Erythroblast (primary cell): ENCODE data around the gene SRF.

Experiments used
- DNase-seq, 2 experiments: peaks; one replicate each; lab custom pipeline; 2025; lab: John Stamatoyannopoulos, UW
- GATA1 ChIP-seq: IDR thresholded peaks from 2 replicates; pipeline ENCODE4 v1.6.1; 2011; ENCODE audit warnings: low read depth, mild to moderate bottlenecking, control low read depth, low read length, moderate library complexity
- POLR2A ChIP-seq: IDR thresholded peaks from 2 replicates; pipeline ENCODE4 v1.6.1; 2011; ENCODE audit warnings: mild to moderate bottlenecking, low read length

SRF gene

DNA sequence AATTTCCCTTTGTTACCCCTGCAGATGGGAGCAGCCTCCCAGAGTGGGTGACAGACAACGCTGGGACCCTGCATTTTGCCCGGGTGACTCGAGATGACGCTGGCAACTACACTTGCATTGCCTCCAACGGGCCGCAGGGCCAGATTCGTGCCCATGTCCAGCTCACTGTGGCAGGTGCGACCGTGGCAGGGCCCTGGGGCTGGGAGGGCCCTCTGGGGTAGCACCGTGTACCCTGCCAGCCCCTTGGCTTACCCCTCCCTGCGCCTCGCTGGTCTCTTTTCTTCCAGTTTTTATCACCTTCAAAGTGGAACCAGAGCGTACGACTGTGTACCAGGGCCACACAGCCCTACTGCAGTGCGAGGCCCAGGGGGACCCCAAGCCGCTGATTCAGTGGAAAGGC, 29.4 kb upstream of the SRF start:
- no peak for DNase-seq
- TF ChIP-seq POLR2A = no peak
- TF ChIP-seq GATA1 = no peak

DNA sequence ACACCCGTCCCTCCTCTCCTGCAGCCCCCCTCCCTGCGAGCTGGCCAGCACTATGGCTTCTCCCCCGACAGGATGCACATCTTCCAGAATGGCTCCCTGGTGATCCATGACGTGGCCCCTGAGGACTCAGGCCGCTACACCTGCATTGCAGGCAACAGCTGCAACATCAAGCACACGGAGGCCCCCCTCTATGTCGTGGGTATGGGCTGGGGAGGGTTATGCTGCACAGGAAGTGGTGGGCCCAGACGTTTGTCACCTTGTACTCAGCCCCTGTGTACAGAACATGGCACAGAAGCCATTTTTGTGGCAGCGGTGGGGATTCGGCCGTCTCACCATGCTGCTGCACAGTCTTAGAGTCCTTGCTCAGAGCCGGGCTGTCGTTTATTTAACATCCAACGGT, 29.0 kb upstream of the SRF start:
- DNase-seq = no peak
- TF ChIP-seq POLR2A (no peak), GATA1 (no peak)

DNA sequence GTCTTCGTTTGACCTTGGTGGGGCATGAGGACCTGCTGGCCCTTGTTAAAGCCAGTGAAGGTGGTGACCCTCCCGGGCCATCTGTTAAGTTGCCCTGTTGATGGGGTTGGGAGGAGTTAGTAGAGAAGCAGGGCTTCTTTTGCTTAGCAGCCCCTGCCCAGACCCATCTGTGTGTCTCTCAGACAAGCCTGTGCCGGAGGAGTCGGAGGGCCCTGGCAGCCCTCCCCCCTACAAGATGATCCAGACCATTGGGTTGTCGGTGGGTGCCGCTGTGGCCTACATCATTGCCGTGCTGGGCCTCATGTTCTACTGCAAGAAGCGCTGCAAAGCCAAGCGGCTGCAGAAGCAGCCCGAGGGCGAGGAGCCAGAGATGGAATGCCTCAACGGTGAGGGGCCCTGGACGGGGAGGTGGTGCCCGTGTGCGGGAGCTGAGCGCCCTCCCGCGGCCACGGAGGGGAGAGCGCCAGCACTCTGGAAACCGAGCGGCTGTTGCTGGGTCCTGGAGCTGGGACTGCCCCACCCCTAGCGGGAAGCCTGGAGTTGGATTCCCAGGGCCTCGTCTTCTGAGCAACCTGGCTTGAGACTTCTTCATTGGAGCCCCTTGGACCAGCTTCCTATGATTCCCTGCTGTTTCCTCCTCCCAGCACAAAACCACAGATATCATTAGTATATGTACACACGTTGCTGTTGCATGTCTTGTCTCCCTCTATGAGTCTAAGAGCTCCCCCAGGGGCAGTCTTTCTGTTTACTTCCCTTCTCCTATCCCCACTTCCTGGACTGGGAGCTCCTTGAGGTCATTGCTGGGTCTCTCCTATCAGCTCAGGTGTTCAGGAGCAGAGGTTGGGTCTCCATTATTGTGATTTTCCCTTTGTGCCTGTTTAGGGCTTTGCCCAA, 27.6 kb upstream of the SRF start:
- no peak for TF ChIP-seq POLR2A
- peak; percentile 77 to 87 for DNase-seq

DNA sequence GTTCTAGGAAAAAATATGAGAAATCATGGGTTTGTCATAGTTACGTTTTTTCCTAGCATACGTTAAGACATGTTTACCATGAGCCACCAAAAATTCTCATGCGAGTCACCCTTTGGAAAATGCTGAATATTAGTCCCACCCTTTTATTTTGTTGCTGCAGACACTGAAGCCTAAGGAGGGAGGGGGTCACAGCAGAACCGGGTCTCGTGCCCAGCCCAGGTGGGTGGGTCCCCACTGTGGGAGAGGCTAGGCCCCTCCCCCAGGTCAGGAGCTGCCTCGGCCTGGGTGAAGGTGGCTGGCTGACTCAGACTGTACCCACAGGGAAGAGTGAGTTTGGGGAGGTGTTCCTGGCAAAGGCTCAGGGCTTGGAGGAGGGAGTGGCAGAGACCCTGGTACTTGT, 26.2 kb upstream of the SRF start:
- peak in 1 of 2 experiments; percentile 13 for DNase-seq

DNA sequence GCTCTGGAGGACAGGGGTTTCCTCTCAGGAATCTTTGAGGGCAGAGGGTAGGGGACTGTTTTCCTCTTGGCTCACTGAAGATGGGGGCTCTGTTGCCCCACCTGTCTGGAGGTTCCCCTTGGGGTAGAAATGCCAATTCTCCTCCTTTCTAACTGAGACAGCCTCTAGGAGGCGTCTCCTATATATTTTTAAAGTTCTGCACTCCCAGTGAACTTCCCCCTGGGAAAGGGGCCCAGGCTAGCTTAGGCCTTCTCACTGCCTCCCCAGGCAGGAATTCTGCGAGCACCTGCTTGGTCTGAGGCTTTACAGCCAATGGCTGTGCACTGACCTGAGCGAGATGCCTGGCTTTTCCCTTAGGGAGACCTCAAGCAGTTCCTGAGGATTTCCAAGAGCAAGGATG, 24.8 kb upstream of the SRF start:
- DNase-seq = no peak

More for the DNA sequence above, 26.2 kb upstream of the SRF start:
- TF ChIP-seq GATA1 = no peak
- no peak for TF ChIP-seq POLR2A

DNA sequence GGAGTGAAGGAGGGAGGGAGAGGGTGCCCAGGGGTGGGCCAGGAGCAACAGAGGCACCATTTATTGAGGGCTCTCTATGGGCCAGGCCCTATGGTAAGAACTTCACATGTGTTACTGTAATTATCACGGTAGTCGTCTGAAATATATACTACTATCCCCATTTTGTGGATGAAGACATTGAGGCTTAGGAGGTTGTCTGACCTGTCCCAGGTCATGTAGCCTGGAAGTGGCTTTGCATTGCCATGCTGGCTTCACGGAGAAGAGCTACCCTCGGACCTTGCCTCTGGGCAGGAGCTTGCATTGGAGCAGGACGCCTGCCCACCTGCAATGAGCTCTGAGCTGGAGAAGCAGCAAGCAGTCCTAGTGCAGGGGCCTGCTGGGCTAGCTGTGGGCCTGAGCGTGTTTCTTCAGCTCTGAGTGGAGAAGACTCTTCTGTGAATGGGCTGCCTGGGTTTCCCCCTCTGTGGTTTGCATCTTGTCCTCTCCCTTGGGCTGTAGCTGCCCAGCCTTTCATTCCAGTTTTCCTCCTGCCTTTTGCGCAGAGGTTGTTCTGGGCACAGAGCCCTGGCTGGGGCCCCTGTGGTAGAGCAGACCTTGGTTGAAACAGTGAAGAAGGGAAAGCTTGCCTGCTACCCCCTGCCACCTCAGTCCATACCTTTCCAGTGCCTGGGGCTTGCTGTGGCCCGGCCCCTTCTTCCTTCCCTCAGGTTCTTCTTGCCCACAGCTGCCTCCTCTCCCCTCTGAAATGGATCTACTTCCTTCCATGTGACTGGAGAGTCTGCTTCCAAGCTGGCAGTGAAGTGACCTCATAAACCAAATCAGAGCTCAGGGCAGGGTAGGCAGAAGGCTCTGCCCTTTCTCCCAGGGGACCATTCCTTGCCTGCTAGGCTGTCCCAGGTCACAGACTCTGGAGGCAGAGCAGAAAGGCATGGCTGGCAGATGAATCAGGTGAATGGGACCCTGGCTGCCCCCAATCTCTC, 24.1 kb upstream of the SRF start:
- no peak for TF ChIP-seq GATA1
- TF ChIP-seq POLR2A = no peak
- no peak for DNase-seq

More for the DNA sequence above, 24.8 kb upstream of the SRF start:
- no peak for TF ChIP-seq POLR2A
- no peak for TF ChIP-seq GATA1

DNA sequence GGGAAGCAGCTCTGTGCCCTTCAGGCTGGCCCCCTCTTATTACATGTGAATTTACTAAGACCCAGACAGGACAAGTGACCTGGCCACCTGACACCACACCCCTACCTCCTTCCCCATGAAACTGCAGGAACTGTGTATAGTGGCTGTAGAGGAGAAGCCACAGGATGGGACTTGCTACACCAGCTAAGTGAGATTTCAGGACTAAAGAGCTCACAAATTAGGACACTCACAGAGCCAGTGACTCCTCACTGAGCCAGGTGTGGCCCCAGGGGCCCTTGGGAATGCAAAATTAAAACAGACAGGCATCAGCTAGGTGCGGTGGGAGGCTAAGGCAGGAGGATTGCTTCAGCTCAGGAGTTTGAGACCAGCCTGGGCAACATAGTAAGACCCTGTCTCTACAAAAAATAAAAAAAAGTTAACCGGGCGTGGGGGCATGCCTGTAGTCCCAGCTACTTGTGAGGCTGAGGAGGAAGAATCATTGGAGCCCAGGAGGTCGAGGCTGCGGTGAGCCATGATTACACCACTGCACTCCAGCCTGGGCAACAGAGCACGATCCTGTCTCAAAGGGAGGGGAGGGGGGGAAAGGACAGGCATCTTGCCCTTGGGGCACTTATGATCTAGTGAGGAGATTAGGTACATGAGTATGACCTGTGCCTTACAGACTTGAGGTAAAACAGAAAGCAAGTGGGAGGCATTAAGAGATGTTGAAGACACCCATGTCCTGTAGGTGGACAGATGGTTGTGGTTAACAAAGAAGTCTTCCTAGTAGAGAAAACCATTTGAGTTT, 23.2 kb upstream of the SRF start:
- TF ChIP-seq GATA1 (no peak), POLR2A (no peak)
- DNase-seq = no peak

DNA sequence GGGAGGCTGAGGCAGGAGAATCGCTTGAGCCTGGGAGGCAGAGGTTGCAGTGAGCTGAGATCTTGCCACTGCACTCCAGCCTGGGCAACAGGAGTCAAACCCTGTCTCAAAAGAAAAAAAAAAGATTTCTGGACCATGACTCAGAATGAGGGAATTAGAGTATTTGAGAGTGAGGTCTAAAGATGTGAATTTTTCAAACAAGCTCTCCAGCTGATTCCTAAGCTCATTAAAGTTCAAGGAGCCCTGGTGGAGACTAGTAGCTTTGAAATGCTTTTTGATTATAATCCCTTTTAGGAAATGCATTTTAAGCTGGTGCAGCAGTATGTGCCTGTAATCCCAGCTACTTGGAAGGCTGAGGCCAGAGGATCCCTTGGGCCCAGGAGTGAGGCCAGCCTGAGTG, 21.8 kb upstream of the SRF start:
- TF ChIP-seq GATA1 (no peak), POLR2A (no peak)
- DNase-seq = no peak

DNA sequence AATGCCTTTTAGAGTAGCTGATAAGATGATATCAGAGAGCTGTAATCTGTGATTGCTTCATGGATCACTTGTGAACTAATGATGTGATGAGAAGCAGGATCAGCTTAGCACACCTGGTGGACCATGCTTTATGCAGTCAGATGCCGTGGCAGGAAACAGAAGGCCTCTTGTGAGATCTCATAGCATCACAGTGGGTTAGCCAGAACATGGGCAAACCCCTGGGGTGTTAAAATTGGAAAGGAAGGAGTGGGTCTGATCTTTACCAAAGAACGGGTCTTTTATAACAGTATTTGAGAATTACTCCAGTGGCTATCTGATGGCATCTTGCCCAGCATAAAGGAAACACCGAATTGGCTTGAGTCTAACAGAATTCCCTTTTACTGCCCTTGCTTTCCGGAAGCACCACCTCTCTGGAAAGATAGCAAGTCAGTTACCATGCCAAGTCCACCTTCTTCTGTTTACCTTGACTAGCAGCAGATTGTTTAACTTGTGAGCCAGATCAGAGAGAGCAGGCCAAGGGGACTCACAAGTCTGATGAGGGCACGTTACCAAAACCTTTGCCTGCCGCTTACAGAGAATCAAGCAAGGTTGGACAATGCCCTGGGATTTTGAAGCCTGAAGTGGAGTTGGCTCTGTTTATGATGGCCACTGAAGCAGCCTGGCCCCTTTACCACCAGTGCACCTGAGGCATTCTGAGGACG, 20.9 kb upstream of the SRF start:
- TF ChIP-seq POLR2A (no peak), GATA1 (no peak)
- no peak for DNase-seq

DNA sequence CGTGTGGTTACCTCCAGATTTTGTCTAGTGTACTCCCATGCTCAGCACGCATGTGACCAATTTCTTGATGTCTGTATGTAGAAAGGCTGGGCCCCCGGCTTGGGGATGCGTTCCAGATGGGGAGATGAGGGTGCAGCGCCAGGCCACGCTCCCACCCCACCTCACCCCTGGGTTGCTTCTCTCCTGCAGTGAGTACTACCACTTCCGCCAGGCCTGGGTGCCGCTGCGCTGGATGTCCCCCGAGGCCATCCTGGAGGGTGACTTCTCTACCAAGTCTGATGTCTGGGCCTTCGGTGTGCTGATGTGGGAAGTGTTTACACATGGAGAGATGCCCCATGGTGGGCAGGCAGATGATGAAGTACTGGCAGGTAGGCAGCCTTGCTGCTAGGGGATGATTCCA, 11.5 kb upstream of the SRF start:
- TF ChIP-seq GATA1 = no peak
- no peak for TF ChIP-seq POLR2A
- no peak for DNase-seq

DNA sequence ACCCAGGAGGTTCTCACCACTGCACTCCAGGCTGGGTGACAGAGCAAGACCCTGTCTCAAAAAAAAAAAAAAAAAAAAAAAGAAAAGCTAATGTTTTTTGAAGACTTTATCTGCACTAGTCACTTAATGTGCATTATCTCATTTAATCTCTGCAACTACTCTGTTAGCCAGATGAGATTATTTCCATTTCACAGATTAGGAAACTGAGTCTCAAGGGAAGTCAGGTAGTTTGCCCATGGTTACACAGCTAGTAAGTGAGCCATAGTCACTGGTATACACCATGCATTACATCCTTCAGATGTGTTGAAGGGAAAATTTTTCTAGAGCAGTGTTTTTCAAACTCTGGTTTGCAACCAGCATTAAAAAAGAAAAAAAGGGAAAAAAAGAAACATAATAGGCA, 7.2 kb upstream of the SRF start:
- TF ChIP-seq POLR2A (no peak), GATA1 (no peak)
- no peak for DNase-seq

DNA sequence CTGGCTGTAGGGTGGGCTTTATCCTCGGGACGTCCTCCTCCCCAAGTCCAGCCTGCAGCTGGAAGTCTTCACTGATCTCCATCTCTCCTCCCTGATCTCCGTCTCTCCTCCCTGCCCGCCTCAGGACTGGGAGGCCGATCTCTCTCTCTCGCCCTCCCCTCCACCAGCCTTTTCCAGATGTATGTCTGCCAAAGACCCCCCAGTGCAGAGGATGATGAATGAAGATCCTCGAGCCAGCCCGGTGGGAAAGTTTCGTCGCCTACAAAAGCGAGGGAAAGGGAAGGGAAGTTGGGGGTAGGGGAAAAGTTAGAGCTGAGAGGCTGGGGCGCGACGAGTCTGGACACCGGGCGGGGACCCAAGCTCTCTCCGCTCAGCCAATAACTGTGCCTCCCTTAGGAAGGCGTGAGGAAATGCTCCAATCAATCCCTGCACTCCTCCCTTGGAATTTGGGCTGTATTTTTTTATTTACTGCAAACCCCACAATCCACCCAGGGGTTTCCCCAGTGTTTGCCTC, 595 bp upstream of the SRF start:
- no peak for DNase-seq
- TF ChIP-seq GATA1 = no peak
- TF ChIP-seq POLR2A = no peak
